COR-L47 (cell line): ENCODE measurements around the gene QSOX2.

Source experiments
- DNase-seq: peaks from one replicate; lab custom pipeline; 2025; lab: John Stamatoyannopoulos, UW

Gene QSOX2

GRCh38 chr9:136222166-136222905 lies 23.3 kb downstream of the QSOX2 start:
- no peak for DNase-seq

- no peak for DNase-seq
Observed at GRCh38 chr9:136220017-136220729, 25.4 kb downstream of the QSOX2 start.

- no peak for DNase-seq
Observed at GRCh38 chr9:136219276-136219675, 26.3 kb downstream of the QSOX2 start.

GRCh38 chr9:136218673-136219072 lies 26.9 kb downstream of the QSOX2 start:
- no peak for DNase-seq

- DNase-seq = no peak
Observed at GRCh38 chr9:136218271-136218670, 27.3 kb downstream of the QSOX2 start.

- no peak for DNase-seq
Observed at GRCh38 chr9:136216541-136217244, 28.9 kb downstream of the QSOX2 start.

- DNase-seq = no peak
Observed at GRCh38 chr9:136213733-136214132, 31.9 kb downstream of the QSOX2 start.

- no peak for DNase-seq
Observed at GRCh38 chr9:136212345-136212950, 33.2 kb downstream of the QSOX2 start.

GRCh38 chr9:136211441-136212344 lies 33.9 kb downstream of the QSOX2 start:
- no peak for DNase-seq

GRCh38 chr9:136211006-136211405 lies 34.6 kb downstream of the QSOX2 start:
- no peak for DNase-seq

GRCh38 chr9:136210276-136210675 lies 35.3 kb downstream of the QSOX2 start:
- DNase-seq = no peak

- no peak for DNase-seq
Observed at GRCh38 chr9:136209786-136210185, 35.8 kb downstream of the QSOX2 start.

- DNase-seq = no peak
Observed at GRCh38 chr9:136209232-136209631, 36.4 kb downstream of the QSOX2 start.

GRCh38 chr9:136208675-136209074 lies 36.9 kb downstream of the QSOX2 start:
- no peak for DNase-seq

- no peak for DNase-seq
Observed at GRCh38 chr9:136207616-136208015, 38.0 kb downstream of the QSOX2 start.

- DNase-seq = no peak
Observed at GRCh38 chr9:136206602-136207275, 38.9 kb downstream of the QSOX2 start.

- no peak for DNase-seq
Observed at GRCh38 chr9:136205707-136205992, 40.0 kb downstream of the QSOX2 start.

GRCh38 chr9:136204838-136205706 lies 40.5 kb downstream of the QSOX2 start, which contains the start of gene LHX3:
Gene LHX3, minus strand, starts transcription at chr9:136205128. Its CDS starts 116 bp downstream, at chr9:136205012.
- DNase-seq = no peak

- no peak for DNase-seq
Observed at GRCh38 chr9:136204145-136204805, 41.3 kb downstream of the QSOX2 start.
